Fibroblast of mammary gland (primary cell): ENCODE data around the gene PAN3.
"Not testable (repeated sequence)": the region's sequence is repeated elsewhere in the genome, so short reads cannot be mapped to it uniquely, and the experiment has no call there.

Source experiments
- DNase-seq: peaks from one replicate; pipeline ENCODE4 v3.0.0-alpha.2; 2010; ENCODE audit warnings: low read depth
- H3K4me3 ChIP-seq: 2 replicates; pipeline ENCODE4 v1.5.1; 2011; ENCODE audit warnings: low read depth, mild to moderate bottlenecking, low read length, moderate library complexity; ENCODE audit not compliant: control insufficient read depth
- TF ChIP-seq, protein P1 (sequence below): conservative IDR thresholded peaks from 2 replicates; pipeline ENCODE4 v1.5.1; 2011; ENCODE audit warnings: low read depth, low read length, inconsistent platforms; ENCODE audit not compliant: control insufficient read depth, insufficient read depth

Gene PAN3

GRCh38 chr13:28131646-28132045 lies 6.7 kb upstream of the PAN3 start:
- DNase-seq: no peak
- no peak overlapping the region for H3K4me3 ChIP-seq
- TF ChIP-seq, protein P1, sequence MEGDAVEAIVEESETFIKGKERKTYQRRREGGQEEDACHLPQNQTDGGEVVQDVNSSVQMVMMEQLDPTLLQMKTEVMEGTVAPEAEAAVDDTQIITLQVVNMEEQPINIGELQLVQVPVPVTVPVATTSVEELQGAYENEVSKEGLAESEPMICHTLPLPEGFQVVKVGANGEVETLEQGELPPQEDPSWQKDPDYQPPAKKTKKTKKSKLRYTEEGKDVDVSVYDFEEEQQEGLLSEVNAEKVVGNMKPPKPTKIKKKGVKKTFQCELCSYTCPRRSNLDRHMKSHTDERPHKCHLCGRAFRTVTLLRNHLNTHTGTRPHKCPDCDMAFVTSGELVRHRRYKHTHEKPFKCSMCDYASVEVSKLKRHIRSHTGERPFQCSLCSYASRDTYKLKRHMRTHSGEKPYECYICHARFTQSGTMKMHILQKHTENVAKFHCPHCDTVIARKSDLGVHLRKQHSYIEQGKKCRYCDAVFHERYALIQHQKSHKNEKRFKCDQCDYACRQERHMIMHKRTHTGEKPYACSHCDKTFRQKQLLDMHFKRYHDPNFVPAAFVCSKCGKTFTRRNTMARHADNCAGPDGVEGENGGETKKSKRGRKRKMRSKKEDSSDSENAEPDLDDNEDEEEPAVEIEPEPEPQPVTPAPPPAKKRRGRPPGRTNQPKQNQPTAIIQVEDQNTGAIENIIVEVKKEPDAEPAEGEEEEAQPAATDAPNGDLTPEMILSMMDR: no peak

DNA sequence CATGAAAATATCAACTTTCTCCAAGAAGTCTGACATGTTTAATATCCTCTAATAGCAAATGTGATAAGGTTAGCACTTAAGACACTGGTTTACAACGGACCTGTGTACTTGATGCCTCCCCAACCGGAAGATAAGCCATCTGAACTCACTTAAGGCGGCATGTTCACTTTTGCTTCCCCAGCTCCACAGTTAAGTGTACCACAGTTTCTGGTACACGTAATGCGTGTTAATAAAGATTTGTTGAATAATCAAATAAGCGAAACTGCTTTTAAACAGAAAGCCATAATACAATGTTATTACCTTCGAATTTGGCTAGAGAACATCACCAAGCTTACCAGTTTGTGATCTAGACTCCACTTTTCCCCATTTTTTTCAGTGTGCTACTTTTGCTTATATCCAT lies 1.4 kb upstream of the PAN3 start:
- TF ChIP-seq, protein P1: no peak
- peak; percentile 28 for DNase-seq
- peak overlapping the region; percentile 75 for H3K4me3 ChIP-seq

DNA sequence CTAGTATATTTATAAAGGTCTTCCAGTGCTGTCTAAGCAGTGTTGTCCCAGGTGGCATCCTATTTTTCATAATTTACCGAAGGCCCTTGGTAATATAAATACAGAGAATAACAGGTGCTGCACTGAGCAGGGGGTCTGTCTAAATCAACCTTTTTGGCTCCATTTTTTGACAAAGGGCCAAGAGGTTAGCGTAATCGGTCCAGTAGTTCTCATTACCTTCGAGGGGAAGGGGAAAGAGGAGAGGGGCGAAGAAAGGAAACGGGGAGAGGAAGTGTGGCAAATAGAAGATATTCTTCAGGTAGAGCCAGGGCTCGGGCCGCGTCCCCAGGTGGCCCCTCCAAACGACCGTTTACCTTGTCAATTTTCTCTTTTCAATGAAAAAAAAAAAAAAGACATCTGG lies 749 bp upstream of the PAN3 start:
- peak overlapping the region; percentile 75 for H3K4me3 ChIP-seq
- peak; percentile 28 for DNase-seq
- TF ChIP-seq, protein P1: no peak

- TF ChIP-seq, protein P1: no peak
- H3K4me3 ChIP-seq: peak overlapping the region; percentile 75
- peak; percentile 84 for DNase-seq
Observed at GRCh38 chr13:28138756-28139470, 568 bp downstream of the PAN3 start.

DNA sequence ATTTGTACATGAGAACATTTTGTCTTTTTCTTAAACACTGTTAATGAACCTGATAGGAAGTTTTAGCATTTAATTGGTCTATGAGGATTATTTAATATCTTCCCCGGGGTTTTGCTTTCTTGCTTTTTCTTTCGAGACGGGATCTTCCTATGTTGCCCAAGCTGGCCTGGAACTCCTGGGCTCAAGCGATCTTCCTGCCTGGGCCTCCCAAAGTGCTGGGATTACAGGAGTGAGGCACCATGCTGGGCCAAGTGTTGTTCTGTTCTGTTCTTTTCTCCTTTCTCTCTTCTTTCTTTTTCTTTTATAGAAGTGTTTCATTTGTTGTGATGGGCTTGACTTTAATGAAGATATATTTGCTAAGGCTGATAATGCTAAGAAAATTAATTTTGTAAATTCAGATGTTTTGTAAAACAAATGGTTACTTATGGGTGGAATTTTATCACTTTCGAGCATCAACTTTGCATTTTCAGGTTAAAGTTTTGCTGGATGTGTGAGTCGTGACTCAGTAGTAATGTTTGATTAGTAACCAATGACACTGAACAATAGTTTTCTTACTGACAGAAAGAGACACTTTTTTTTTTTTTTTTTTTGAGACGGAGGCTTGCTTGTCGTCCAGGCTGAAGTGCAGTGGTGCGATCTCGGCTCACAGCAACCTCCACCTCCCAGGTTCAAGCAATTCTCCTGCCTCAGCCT lies 2.2 kb downstream of the PAN3 start:
- TF ChIP-seq, protein P1: no peak
- H3K4me3 ChIP-seq: peak overlapping the region; percentile 75
- DNase-seq: peak; percentile 3

DNA sequence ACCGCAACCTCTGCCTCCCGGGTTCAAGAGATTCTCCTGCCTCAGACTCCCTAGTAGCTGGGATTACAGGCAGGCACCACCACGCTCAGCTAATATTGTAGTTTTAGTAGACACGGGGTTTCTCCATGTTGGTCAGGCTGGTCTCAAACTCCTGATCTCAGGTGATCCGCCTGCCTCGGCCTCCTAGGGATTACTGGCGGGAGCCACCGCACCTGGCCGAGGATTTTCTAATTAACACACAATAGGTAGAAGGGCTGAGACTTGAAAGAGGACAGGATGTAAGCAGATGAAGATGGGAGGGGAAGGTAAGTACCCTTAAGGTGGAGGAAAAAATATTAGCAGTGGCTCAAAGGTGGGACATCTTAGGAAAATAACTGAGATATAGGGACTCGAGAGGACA lies 3.2 kb downstream of the PAN3 start:
- not testable (repeated sequence) for H3K4me3 ChIP-seq, DNase-seq

- TF ChIP-seq, protein P1: no peak
- H3K4me3 ChIP-seq: no peak overlapping the region
- no peak for DNase-seq
Observed at GRCh38 chr13:28145049-28145448, 6.7 kb downstream of the PAN3 start.
